HG03045 (cell line): Measurements from ENCODE around the gene CIRBP.
"Not testable (repeated sequence)": the region's sequence is repeated elsewhere in the genome, so short reads cannot be mapped to it uniquely, and the experiment has no call there.

ENCODE experiments used
- ATAC-seq: cut with Tn5 transposase; IDR thresholded peaks from one replicate; pipeline ENCODE4 v1.9.1; 2021; ENCODE audit warnings: mild to moderate bottlenecking, moderate library complexity; ENCODE audit not compliant: unreplicated experiment

CIRBP gene

DNA sequence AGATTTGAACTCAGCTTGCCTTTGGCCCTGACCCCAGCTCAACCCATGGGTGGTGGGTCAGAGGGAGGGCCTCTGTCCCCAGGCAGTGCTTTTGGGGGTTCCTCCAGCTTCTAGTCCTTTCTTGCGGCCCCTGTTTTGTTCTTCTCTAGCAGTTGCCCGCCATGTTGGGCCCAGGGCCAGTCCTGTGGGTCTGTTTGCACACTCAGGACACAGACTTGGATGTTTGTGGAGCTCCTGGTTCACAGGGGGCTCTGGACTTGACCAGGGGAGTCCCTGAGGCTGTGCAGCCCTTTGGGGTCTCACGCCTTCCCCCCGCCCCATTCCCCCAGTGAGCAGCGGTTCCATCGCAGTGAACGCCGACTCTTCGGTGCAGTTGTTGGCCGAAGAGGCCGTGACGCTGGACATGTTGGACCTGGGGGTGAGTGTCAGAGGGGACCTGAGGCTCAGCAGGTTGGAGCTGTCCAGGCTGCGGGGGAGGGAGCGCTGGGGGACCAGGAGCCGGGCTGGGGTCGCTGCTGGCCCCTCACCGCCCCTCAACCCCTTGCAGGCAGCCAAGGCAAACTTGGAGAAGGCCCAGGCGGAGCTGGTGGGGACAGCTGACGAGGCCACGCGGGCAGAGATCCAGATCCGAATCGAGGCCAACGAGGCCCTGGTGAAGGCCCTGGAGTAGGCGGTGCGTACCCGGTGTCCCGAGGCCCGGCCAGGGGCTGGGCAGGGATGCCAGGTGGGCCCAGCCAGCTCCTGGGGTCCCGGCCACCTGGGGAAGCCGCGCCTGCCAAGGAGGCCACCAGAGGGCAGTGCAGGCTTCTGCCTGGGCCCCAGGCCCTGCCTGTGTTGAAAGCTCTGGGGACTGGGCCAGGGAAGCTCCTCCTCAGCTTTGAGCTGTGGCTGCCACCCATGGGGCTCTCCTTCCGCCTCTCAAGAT, 25.1 kb upstream of the CIRBP start:
- ATAC-seq = no peak

DNA sequence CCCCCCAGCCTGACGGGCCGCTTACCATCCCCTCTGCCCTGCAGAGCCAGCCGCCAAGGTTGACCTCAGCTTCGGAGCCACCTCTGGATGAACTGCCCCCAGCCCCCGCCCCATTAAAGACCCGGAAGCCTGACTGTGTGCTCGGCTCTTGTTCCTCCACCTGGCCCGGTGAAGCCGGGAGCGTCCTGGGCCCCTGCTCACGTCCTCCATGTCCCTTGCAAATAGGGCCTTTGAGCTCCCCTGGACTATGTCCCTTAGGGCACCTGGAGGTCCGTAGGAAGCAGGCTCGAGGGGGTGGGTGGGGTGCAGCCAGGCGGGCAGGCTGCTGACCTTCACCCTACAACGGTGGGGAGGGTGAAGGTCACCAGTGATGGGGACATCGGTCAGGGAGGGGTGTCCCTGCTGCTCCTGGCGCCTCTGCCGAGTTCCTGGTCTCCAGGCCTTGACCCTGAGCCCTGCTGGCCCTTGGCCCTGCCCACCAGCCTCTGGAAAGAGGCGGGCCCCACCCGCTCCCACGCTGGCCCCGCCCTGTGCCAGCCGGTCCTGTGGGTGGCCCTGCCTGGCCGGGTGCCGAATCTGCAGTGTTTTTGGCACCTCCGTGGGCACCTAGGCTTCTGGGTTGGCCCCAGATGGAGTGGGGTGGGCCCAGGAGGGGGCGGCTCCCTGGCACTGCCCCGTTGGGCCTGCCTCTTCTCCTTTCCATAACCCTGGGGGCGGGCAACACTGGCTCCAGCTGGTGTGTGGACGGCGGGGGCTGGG, 24.3 kb upstream of the CIRBP start:
- no peak for ATAC-seq

DNA sequence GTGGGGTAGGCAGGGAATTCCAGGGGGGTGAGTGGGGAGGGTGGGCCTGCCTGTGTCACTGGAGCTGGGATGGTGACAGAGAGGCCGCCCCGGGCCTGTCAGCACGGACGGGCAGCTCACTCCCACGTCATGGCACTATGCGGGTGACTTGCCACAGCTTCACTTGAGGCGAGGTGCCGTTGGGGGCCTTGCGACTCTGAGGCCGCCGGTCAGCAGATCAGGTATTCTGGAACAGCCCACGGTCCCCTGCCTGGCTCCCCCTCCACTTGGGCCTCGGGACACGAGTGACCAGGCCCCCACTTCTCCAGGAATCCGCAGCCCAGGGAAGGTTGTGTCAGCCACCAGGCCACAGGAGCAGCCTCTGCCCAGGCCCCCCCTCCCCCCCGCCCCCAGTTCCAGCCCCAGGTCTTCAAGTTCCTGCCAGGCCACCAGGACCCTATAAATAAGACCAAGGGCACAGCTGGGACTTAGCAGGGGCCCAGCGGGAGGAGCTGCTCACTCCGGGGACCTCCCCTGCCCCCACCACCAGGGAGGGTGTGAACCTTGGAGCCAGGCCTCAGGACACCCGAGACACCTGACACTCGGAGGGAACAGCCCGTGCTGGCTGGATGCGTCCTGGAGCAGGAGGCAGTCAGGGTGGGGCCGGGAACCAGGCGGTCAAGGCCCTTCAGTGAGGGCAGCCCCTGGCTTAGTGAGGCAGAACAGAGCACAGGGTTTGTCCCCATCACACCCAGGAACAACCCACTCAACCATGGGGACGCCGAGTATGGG, 23.5 kb upstream of the CIRBP start:
- no peak for ATAC-seq

DNA sequence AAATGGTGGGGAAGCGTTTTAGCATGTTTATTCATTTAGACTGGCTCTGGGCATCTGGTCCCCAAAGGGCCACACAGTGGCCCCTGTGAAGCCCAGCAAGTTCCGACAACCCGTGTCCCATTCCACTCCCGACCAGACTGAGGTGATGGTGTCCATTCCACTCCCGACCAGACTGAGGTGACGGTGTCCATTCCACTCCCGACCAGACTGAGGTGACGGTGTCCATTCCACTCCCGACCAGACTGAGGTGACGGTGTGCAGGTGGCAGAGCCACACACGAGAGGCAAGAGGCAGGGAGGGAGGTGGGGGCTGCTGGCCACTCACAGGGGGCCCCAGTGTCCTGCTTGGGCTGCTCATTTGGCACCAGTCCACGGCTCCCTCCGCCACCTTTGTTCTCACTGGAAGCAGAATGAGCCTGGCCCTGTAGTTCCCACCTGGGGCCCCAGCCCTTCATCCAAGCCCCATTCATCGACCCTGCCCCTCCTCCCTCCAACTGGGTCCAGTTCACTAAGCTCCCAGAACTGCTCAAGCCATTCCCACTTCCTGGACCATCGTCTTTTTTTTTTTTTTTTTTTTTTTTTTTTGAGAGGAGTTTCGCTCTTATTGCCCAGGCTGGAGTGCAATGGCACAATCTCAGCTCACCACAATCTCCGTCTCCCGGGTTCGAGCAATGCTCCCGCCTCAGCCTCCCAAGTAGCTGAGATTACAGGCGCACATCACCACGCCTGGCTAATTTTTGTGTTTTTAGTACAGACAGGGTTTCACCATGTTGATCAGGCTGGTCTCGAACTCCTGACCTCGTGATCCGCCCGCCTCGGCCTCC, 22.7 kb upstream of the CIRBP start:
- ATAC-seq = not testable (repeated sequence)

DNA sequence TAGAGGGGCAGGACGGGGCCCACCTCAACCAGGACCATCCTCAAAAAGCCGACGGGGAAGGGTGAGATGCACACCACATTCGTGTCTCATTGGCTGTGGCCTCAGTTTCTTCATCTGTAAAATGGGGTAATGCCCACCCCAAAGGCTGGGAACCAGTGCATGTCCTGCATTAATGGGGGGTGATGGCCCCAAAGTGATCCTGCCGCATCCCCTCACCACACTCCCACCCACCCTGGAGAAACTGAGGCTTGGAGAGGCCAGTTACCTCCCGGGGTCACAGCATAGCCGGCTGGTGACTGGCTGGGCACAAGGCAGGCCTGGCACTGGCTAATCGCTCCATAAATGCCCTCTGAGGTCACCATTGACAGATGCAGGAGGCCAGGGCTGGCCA, 21.4 kb upstream of the CIRBP start:
- ATAC-seq = no peak

DNA sequence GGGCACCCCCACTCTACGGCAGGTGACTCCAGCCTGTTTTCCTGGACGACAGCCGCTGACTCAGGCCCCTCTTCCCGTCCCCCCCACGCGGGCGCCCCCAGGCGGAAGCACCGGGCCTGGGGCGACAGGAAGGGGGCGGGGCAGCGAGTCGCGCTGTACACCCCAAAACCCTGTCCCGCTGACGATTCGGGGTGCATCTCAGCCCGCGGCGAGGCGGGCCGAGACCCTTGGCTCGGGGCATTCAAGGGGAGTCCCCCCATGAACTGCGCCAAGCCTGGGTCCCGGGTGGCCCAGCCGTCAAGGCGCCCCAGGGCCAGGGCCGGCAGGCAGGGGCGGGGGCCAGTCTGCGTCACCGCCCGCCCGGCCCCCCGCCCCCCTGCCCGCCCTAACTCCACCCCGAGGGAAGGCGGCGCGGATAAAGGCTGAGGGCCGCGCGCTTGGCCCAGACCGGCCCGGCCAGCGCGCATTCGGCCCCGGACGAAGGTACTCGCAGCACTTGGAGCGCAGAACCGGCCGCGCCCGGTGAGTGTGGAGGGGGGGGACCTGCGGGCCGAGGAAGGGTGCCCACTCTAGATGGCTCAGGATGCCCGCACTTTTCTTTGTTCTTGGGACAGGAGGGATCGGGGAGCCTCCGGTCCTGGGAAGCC, 20.9 kb upstream of the CIRBP start, which contains the start of gene MIDN:
Gene MIDN, plus strand, starts transcription at position 445 of the 647 bp plus-strand sequence. CDS start 1,714 bp downstream, outside the sequence.
- ATAC-seq = peak; percentile 13

DNA sequence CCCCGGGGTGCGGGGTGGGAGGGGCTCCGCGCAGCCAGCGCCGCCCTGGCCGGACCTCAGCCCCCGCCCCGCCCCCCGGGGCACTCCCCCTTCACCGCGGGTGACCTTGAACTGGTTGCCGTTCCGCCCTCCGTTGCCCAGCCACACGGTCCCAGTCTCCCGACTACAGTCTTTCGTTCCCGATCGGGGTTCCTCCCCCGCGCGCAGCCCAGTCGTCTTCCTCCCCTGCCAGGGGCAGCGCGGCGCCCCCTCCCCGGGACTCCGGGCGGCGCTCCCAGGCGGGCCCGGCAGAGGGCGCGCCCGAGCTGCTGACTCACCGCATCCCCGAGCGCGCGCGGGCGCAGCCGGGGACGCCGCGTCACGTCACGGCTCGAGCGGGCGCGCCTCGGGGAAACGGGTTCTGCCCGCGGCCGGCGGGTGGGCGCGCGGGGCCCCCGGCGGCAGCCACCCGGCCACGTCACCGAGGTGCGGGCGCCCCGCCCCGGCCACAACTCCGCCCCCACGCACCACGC, 20.3 kb upstream of the CIRBP start:
- ATAC-seq = peak; percentile 24

DNA sequence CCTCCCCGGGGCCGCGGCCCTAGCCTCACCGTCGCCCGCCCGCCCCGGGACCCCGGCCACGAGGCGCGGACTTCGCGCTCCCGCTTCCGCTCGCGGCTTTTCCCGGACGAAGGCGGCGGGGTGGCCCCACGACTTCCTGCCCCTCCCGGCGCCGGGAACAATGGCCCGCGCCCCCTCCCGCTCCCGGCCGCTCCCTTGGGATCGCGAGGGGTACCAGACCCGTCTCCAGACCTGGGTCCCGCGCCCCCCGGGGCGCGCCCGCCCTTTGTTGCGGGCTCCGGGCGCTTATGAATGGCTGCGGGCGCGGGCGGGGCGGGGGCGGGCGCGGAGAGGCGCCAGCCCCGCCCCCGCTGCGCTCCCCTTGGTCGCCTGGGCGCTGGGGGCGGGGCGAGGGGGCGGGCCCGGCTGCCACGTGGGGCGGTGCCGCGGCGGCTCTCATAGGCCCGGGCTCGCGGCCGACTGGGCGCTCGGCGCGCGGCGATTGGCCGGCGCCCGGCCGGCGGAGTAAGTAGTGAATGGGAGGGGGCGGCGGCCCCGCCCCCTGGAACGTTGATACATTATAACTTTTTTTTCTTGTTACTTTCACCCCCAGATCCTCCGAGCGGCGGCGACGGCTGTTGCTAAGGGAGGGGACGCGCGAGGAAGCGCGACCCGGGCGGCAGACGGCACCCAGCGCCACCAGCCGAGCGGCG, 19.7 kb upstream of the CIRBP start:
- peak; percentile 44 for ATAC-seq

DNA sequence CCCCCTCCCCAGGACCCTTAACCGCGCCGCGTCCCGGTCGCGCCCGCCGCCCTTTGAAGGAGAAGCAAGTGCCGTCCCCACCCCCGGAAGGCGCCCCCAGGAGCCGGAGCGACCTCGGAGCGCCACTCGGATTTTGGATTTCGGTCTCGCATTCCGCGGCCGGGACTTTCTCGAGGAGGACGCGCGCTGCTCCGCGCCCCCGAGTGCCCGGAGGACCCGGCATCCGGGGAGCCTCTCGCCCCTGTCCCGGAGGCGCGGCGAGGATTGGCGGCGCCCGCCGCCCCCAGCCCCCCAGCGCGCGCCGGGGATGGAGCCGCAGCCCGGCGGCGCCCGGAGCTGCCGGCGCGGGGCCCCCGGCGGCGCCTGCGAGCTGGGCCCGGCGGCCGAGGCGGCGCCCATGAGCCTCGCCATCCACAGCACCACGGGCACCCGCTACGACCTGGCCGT, 19.1 kb upstream of the CIRBP start:
- ATAC-seq = no peak

DNA sequence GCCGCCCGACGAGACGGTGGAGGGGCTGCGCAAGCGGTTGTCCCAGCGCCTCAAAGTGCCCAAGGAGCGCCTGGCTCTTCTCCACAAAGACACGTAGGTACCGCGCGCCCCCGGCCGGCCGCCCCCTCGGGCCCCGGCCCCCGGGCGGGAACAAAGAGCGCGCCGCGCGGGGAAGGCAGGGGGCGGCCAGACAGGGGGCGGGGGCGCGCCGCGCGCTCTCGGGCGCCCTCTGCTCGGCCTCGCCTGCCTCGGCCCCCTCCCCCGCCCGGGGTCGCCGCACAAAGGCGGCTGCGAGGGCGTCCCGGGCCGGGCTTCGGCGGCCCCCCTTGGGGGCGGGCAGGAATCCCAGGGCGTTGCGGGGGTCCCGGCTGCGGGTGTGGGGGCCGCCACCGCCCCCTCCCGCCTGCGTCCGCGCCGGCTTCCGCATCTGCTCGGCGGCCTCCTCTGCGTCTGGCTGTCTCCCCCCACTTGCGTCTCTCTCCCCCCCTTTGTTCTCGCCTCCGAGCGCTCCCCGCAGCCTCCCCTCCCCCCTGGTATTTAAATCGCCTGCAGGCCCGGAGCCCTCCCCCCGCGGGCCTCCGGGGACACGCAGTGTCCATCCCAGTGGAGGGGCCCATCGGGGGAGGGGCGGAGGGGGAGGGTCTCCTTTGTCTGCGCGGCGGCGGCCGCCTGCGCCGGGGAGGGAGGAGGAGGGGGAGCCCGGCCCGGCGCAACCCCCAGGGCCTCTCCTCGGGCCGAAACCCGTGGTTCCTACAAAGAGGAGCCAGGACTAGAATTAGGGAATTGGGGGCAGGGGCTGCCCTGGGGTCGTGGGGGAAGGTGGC, 18.5 kb upstream of the CIRBP start:
- ATAC-seq = no peak

DNA sequence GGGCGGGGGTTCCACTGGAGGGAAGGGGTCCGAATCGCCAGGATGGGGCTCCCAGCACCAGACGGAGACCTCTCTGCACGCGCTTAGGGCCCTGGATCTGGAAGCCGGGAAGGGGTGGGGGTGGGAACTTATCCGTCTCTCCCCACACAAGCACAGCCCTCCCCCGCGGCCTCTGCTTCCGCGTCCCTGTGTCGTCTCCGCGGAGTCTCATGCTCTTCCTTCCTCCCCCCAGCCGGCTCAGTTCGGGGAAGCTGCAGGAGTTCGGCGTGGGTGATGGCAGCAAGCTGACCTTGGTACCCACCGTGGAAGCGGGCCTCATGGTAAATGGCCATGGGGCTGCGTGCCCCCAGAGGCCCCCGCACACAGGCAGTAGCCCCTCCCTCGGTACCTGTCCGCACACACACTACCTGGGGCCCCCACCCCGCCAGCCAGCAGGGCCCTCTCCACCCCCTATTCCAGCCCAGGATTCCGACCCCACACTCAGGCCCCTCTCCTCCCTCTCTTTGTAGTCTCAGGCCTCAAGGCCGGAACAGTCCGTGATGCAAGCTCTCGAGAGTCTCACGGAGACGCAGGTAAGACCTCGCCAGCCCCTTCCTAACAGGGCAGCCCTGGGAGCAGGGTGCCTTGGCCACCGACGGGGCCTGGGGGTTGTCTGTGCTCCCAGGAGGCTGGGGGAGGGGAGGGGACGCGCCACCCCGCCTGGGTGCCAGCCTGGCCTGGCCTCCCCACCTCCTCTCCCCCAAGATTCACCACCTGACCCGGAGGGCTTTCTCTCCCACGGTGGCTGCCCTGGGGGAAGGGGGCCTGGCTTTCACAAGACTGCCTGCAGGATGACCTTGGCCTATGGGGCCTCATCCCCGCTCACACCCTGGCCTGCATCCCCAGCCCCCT, 17.6 kb upstream of the CIRBP start:
- no peak for ATAC-seq

DNA sequence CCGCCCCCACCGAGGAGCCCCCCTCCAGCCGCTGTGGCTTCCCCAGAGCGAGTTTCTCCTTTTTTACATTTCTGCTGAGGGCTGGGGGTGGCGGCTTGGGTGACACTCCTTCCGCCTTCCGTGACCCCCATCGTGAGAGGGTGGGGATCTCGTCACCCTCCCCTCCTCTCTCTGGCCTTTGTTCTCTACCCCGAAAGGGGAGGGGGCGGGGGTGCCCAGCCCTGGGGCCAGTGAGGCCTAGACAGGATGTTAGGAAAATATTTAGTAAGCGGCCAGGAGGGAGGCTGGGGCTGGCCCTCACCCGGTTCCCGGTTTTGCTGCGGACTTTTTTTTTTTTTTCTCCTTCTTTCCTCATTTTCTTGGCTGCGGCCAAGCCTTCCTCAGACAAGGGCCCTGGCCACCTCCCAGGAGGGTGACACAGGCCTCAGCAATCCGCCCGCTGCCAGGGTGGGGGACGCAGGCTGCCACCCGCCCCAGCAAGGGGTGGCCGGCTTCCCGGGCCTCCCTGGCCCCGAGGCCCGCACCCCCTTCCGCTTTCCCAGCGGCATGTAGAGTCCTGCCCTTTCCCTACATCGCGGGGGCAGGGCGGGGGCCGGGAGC, 16.8 kb upstream of the CIRBP start:
- ATAC-seq = no peak

DNA sequence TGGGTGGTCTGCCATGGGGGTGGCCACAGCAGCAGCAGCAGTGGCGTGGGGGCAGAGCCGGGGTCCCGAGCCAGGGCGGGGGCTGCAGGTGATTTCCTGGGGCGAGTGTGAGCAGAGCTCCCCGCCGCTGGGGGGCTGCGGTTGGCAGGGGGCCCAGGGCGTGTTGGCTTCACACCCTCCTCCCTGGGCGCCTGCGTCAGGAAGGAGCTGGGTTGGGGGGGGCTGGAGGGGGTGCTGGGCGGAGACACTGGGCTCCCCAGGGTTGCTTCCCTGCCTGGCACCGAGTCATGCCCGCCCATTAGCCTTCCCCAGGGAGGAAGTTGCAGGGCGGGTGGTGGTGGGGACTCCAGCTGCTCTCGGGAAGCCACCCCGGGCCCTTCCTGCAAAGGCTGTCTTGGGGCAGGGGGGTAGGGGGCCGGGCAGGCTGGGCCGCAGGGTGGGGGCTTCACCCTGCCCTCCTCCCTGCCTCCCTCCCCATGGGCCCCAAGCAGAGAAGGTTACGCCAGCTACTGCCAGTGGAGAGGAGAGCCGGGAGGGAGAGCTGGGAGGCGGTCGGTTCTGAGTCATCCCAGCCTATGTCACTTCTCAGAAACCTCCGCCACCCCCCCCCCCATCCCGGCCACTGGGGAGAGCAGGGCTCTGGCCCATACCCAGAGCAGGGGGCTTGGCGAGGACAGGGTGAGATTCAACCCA, 16.2 kb upstream of the CIRBP start:
- ATAC-seq = no peak

DNA sequence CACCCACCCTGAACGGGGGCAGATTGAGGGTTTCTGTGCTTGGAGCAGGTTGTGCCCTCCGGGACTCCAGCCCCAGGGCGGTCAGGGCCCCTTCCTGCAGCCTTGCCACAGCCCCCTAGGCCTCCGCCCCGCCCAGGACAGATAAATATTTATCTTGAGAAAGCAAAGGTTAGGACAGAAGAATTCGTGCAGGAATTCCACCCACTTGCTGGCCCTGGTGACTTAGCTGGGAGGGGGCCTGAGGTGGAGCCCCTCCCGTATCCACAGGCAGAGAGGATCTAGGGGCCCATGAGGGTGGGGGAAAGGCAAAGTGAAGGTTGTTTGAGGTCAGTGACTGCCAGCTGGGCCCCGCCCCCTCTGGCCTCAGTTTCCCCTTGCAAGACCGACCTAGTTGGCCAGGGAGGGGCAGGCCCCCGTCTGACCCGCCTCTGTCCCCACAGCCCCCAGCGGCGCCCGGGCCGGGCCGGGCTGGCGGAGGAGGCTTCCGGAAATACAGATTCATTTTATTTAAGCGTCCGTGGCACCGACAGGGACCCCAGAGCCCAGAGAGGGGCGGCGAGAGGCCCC, 15.5 kb upstream of the CIRBP start:
- no peak for ATAC-seq

DNA sequence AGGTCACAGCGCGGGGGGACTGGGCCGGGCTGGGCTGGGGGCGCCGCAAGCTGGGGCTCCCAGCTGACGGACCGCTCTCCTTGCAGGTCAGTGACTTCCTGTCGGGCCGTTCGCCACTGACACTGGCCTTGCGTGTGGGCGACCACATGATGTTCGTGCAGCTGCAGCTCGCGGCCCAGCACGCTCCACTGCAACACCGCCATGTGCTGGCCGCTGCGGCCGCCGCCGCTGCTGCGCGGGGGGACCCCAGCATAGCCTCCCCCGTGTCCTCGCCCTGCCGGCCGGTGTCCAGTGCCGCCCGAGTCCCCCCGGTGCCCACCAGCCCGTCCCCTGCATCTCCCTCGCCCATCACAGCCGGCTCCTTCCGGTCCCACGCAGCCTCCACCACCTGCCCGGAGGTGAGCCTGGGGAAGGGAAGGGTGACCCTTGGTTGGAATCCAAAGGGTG, 15.0 kb upstream of the CIRBP start:
- ATAC-seq = no peak
